KMS-11 (cell line): ENCODE results near the gene SIPA1.

ENCODE experiments used
- H2AFZ ChIP-seq: fragments of 200-600 bp; sonication (generic); 2 replicates; pipeline ENCODE4 v1.6.1; 2016; ENCODE audit warnings: antibody characterized with exemption, mixed run types, low read depth
- H3K27ac ChIP-seq: fragments of 200-600 bp; sonication (generic); 2 replicates; pipeline ENCODE4 v1.6.1; 2016; ENCODE audit warnings: mild to moderate bottlenecking, mixed run types
- H3K27me3 ChIP-seq: fragments of 200-600 bp; sonication (generic); 2 replicates; pipeline ENCODE4 v1.6.1; 2017; ENCODE audit warnings: mild to moderate bottlenecking, low read depth, mixed run types, moderate library complexity; ENCODE audit not compliant: insufficient read depth
- H3K36me3 ChIP-seq: fragments of 200-600 bp; sonication (generic); 2 replicates; pipeline ENCODE4 v1.6.1; 2017; ENCODE audit warnings: mild to moderate bottlenecking, mixed run types; ENCODE audit not compliant: insufficient read depth
- H3K4me1 ChIP-seq: fragments of 200-600 bp; sonication (generic); 2 replicates; pipeline ENCODE4 v1.6.1; 2016; ENCODE audit warnings: mild to moderate bottlenecking, low read depth, mixed run types; ENCODE audit not compliant: poor library complexity, severe bottlenecking
- H3K4me2 ChIP-seq: fragments of 200-600 bp; sonication (generic); 2 replicates; pipeline ENCODE4 v1.7.0; 2016; ENCODE audit warnings: mild to moderate bottlenecking, mixed run types
- H3K4me3 ChIP-seq: fragments of 200-600 bp; sonication (generic); IDR thresholded peaks from 2 replicates; pipeline ENCODE4 v1.6.1; 2017; ENCODE audit warnings: low read depth, low read length, mixed read lengths; ENCODE audit not compliant: insufficient read depth
- H3K79me2 ChIP-seq: fragments of 200-600 bp; sonication (generic); 2 replicates; pipeline ENCODE4 v1.6.1; 2016; ENCODE audit warnings: low read depth, mixed run types; ENCODE audit not compliant: insufficient read depth
- H3K9ac ChIP-seq: fragments of 200-600 bp; sonication (generic); 2 replicates; pipeline ENCODE4 v1.6.1; 2016; ENCODE audit warnings: mild to moderate bottlenecking, mixed run types
- H4K20me1 ChIP-seq: fragments of 200-600 bp; sonication (generic); 2 replicates; pipeline ENCODE4 v1.6.1; 2016; ENCODE audit warnings: mild to moderate bottlenecking, mixed run types; ENCODE audit not compliant: insufficient read depth
- CTCF ChIP-seq: fragments of 200-600 bp; sonication (generic); conservative IDR thresholded peaks from 2 replicates; pipeline ENCODE4 v1.6.1; 2017; ENCODE audit warnings: low read depth, mild to moderate bottlenecking, antibody characterized with exemption, low read length, moderate library complexity, mixed read lengths

The SIPA1 gene

DNA sequence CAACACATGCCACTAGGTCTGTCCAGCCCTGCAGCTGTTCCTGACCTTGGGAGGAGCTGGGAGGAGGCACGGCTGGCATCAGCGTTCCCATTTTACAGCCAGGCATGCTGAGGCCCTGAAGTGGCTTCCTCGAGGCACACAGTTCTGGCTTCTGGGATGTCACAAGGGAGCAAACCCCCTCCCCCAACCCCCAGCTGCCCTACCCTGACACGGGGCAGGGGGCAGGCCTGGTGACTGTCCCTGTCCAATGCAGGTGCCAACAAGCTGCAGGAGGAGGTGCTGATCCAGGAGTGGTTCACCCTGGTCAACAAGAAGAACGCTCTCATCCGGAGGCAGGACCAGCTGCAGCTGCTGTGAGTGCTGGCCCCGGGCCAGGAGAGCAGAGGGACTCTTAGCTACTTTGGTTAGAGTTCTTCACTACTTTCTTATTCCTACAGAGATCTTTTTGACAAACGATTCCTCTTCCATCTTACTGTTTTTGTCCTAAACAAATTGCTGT lies 47.6 kb upstream of the SIPA1 start:
- peaks cover 65% of the 10 kb centered on the region for H3K4me1 ChIP-seq
- peak overlapping the region; percentile 93 for H3K27ac ChIP-seq
- H3K36me3 ChIP-seq: no peaks in the 10 kb centered on the region
- H3K9ac ChIP-seq: peak overlapping the region; percentile 8; the same call in 1 of the 2 replicates
- no peak for TF ChIP-seq CTCF
- H4K20me1 ChIP-seq: no peaks in the 10 kb centered on the region
- no peaks in the 10 kb centered on the region for H3K27me3 ChIP-seq
- H3K79me2 ChIP-seq: no peaks in the 10 kb centered on the region; the same call in 1 of the 2 replicates
- H3K4me2 ChIP-seq: peak overlapping the region; percentile 95
- H3K4me3 ChIP-seq: no peak overlapping the region
- no peak overlapping the region for H2AFZ ChIP-seq

GRCh38 chr11:65591939-65592857 lies 45.7 kb upstream of the SIPA1 start:
- H3K4me2 ChIP-seq: no peak overlapping the region
- peaks cover 53% of the 10 kb centered on the region for H3K4me1 ChIP-seq
- H3K4me3 ChIP-seq: no peak overlapping the region
- H2AFZ ChIP-seq: no peak overlapping the region
- no peaks in the 10 kb centered on the region for H4K20me1 ChIP-seq
- H3K79me2 ChIP-seq: no peaks in the 10 kb centered on the region
- H3K9ac ChIP-seq: no peak overlapping the region
- H3K27me3 ChIP-seq: no peaks in the 10 kb centered on the region
- no peaks in the 10 kb centered on the region for H3K36me3 ChIP-seq
- TF ChIP-seq CTCF: no peak
- H3K27ac ChIP-seq: no peak overlapping the region

DNA sequence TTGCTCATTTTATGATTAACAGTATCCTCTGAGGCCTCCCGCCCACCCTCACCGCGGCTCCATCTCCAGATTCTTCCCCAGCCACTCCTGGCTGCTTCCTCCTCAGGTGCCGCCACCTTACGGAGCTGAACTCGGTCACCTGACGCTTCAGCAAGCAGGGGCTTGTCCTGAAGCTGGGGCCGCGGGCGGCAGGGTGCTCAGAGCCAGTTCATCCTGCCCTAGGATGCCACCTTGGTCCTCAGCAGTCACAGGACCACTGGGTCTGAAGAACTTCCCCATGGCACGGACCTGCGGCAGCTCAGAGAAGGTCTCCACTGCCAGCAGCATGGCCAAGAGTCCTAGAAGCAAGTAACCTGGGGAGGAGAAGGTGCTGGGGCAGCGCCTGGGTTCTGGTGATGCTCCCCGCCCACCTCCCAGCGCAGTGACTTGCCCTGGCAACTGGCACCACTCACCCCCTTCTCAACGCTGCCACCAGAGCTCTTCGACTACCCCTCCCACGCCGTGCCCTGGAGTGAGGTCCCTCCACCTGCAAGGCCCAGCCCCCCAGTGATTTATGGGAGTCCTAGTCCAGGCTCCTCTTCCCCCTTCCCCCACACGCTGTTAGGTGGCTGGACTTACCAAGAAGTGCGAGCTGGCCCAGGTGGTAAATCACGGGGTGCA lies 44.9 kb upstream of the SIPA1 start:
- no peaks in the 10 kb centered on the region for H3K36me3 ChIP-seq
- H3K4me1 ChIP-seq: peaks cover 46% of the 10 kb centered on the region
- H3K4me2 ChIP-seq: no peak overlapping the region
- no peak overlapping the region for H3K4me3 ChIP-seq
- no peaks in the 10 kb centered on the region for H3K27me3 ChIP-seq
- no peak overlapping the region for H3K9ac ChIP-seq
- no peak for TF ChIP-seq CTCF
- H4K20me1 ChIP-seq: no peaks in the 10 kb centered on the region
- H3K27ac ChIP-seq: no peak overlapping the region
- H3K79me2 ChIP-seq: no peaks in the 10 kb centered on the region
- no peak overlapping the region for H2AFZ ChIP-seq

- Histone ChIP-seq H3K27ac (no peak overlapping the region), H3K4me3 (no peak overlapping the region), H3K79me2 (no peaks in the 10 kb centered on the region), H4K20me1 (no peaks in the 10 kb centered on the region), H3K27me3 (no peaks in the 10 kb centered on the region), H3K4me2 (no peak overlapping the region), H2AFZ (no peak overlapping the region), H3K36me3 (no peaks in the 10 kb centered on the region), H3K4me1 (peaks cover 41% of the 10 kb centered on the region), H3K9ac (no peak overlapping the region)
- TF ChIP-seq CTCF: peak; percentile 65; the same call in 1 of the 2 replicates
These were observed 44.1 kb upstream of the SIPA1 start for GRCh38 chr11:65593518-65594414.
